GM18517 (cell line): Measurements from ENCODE around the gene CALHM1.
"Not testable (repeated sequence)": the region's sequence is repeated elsewhere in the genome, so short reads cannot be mapped to it uniquely, and the experiment has no call there.

Source experiments
- ATAC-seq: cut with Tn5 transposase; IDR thresholded peaks from one replicate; pipeline ENCODE4 v1.9.1; 2021; ENCODE audit warnings: mild to moderate bottlenecking, moderate library complexity; ENCODE audit not compliant: unreplicated experiment

CALHM1 gene

DNA sequence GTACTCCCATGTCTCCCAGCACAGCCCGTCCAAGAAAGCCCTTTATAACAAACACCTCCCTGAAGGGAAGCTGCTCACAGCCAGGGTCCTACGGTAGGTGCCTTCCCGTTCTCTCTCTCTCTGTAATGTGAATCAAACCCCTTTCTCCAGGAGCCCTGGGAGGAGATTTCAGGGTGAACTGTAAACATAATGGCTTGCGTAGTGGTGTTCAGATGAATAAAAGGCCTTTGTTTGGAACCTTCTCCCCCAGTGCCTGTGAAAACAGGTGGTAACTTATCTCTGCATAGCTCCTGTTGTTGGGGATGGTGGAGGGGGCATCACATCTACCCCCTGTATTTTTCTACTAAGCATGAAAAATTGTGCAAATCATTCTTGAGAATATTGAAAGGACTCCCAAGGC is 18.9 kb downstream of the CALHM1 start:
- ATAC-seq, result no peak

GRCh38 chr10:103433858-103434257 is 24.8 kb downstream of the CALHM1 start:
- no peak for ATAC-seq

DNA sequence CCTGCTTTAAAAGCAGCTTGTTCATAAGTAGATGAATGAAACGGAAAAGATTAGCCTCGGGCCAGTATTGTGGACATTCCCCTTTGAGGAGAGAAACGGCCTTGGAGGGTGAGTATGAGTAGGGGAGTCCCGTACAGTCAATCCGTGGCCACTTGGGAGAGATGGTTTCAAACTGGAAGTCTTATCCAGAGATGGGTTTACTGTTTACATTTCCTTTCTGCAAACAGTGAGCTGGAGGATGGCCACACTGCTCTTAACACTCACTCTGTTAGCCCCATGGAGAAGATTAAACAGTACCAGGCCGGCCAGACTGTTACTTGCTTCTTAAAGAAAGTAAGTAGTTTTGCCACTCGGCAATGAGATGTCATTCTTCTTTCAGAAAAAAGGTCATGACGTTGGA is 26.8 kb downstream of the CALHM1 start:
- ATAC-seq, result no peak

GRCh38 chr10:103429647-103430046 is 29.1 kb downstream of the CALHM1 start:
- ATAC-seq, result no peak

DNA sequence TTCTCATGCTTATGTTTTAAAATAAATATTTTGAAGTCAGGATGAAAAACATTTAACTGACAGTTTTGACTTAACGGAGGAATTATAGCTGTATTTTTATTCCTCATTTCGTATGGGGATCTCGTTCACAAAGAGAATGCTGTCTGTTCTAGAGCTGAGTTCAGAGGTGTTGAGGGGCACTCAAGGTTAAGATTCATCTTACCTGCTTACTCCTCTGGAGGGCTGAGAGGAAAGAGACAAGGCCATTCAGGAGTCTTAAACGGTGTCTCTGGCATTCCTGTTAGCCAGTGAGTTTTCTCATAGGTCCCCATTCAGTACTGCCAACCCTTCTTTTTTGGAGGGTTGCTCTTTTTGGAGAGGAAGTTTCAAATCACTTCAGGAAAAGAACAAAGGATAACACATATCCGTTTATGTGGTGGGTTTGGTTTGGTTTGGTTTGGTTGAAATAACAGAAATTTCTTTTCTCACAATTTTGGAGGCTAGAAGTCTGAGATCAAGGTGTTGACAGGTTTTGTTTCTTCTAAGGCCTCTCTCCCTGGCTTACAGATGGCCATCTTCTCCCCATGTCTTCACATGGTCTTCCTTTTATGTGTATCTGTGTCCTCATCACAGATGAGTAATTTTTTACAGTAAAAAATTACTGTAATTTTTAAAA is 29.6 kb downstream of the CALHM1 start:
- ATAC-seq, result no peak

DNA sequence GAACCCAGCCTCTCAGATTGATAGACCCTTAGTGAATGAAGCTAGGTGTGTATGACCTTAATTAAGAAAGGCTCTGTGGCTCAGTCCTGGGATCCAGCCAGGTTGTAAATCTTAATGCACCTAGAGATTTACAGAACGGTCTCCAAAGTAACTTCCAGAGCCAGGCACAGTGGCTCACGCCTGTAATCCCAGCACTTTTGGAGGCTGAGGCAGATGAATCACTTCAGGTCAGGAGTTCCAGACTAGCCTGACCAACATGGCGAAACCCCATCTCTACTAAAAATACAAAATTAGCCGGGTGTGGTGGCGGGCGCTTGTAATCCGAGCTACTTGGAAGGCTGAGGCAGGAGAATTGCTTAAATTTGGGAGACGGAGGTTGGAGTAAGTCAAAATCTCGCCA is 30.8 kb downstream of the CALHM1 start:
- no peak for ATAC-seq

DNA sequence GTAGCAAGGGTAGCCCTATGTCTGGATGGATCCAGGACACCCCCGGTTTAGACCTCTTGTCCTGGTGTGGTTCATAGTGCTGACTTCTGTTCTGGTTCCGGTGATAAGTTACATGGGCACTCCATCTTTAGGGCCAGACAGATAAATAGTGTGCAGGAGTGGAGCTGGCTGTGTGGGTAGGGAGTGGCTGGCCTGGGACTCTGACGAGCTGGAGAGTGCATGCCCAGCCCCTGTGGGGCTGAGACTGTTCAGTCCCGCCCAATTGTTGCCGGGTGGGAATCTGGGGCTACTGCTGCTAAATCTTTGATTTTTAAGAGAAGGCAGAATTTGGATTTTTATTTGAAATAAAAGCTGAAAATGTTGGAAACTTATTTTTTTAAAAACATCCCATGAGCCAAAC is 35.0 kb downstream of the CALHM1 start:
- no peak for ATAC-seq

DNA sequence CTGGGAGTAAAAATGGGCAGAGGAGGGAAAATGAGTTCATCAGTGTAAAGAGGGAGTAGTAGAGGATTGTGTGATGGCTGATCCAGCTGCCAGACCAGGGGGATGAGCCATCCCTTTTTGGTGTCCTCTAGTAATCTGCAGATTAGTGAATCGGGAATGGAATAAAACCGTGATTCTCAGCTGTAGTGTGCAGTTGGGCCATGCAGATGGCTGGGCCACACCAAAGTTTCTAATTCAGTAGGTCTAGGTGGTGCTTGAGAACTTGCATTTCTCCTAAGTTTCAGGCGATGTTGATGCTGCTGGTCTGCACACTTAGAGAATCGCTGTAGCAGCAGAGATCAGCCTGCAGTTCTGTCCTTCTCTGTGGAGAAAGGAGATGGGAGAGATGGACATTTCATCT is 39.6 kb downstream of the CALHM1 start:
- ATAC-seq, result no peak

DNA sequence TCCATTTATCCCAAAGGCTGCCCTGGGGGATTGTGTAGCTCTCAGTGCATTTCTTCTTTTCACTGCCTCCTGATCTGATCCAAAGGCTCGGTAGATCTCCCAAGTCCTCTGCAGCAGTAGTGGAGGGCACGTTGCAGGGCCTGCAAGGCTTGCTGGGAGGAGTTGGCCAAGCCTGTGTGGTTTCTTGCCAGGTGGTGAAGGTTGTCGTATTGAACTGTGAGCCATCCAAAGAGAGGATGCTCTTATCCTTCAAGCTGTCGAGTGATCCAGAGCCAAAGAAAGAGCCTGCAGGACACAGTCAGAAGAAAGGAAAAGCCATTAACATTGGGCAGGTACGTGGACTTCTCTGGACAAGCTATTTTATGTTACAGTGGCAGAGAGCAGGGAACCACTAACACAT is 41.1 kb downstream of the CALHM1 start:
- no peak for ATAC-seq

DNA sequence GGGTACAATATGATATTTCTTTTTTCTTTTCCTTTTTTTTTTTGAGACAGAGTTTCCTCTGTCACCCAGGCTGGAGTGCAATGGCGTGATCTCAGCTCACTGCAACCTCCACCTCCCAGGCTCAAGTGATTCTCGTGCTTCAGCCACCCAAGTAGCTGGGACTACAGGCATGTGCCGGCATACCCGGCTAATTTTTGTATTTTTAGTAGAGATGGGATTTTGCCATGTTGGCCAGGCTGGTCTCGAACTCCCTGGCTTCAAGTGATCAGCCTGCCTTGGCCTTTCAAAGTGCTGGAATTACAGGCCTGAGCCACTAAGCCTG is 41.6 kb downstream of the CALHM1 start:
- not testable (repeated sequence) for ATAC-seq

GRCh38 chr10:103416436-103417147 is 42.1 kb downstream of the CALHM1 start:
- no peak for ATAC-seq

GRCh38 chr10:103415581-103415980 is 43.1 kb downstream of the CALHM1 start:
- no peak for ATAC-seq

DNA sequence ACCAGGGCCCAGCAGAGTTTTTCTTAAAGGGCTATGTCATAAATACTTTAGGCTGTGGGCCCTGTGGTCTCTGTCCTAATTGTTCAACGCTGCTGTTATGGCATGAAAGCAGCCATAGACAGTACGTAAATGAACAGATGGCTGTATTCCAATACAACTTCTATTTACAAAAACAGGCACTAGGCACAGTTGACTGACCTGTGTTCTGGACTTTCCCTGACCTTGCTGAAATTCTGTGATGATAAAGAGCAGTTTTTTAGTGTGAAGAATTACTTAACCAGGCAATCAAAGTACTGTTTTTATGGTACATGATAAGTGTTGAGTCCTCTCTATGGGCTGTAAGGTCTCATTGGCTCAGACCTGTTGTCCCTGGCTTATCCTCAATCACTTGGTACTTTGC is 45.1 kb downstream of the CALHM1 start:
- ATAC-seq, result no peak
